PC-3 (cell line): Measurements from ENCODE around the gene CPEB3. TPM values are rescaled to one million over a fixed set of nuclear protein-coding genes. Genes with fewer than 3 reads are reported as not detected.

Experiments used
- ATAC-seq: fragments of 200-7000 bp; cut with Tn5 transposase; 2 replicates; pipeline ENCODE4 v1.9.1; 2020; ENCODE audit warnings: mild to moderate bottlenecking, moderate library complexity
- BruUV-seq: library from RNA; stranded (reverse); fragments of 400-500 nt; replicated peaks from 2 replicates; lab custom pipeline; 2021; lab: Mats Ljungman, UMichigan
- CTCF ChIA-PET: fragments of 300-600 bp; sonication (Branson Sonifier 250); formaldehyde crosslinking; loops from one replicate; lab custom pipeline; 2022; ENCODE audit warnings: antibody characterized with exemption; lab: Charles Lee
- POLR2A ChIA-PET: fragments of 300-600 bp; sonication (Branson Sonifier 250); formaldehyde crosslinking; loops from one replicate; lab custom pipeline; 2022; ENCODE audit warnings: antibody characterized with exemption; ENCODE audit not compliant: unreplicated experiment; lab: Charles Lee
- DNase-seq: peaks from one replicate; pipeline ENCODE4 v3.0.0-alpha.2; 2015
- H2AFZ ChIP-seq: fragments of 300-600 bp; sonication (generic); 2 replicates; pipeline ENCODE4 v1.6.0; 2016; ENCODE audit warnings: antibody characterized with exemption, low read length
- H3F3A ChIP-seq: fragments of 300-600 bp; sonication (generic); one replicate; pipeline ENCODE4 v1.6.0; 2017; ENCODE audit warnings: antibody characterized with exemption, low read length, control low read depth, mild to moderate bottlenecking; ENCODE audit not compliant: unreplicated experiment
- H3K27ac ChIP-seq: fragments of 300-600 bp; sonication (generic); 2 replicates; pipeline ENCODE4 v1.5.1; 2016; ENCODE audit warnings: mild to moderate bottlenecking, low read length
- H3K27me3 ChIP-seq: fragments of 300-600 bp; sonication (generic); 2 replicates; pipeline ENCODE4 v1.6.1; 2016; ENCODE audit warnings: low read length, mixed read lengths
- H3K36me3 ChIP-seq: fragments of 300-600 bp; sonication (generic); 2 replicates; pipeline ENCODE4 v1.6.1; 2016; ENCODE audit warnings: low read depth, mixed run types, low read length, mixed read lengths
- H3K4me1 ChIP-seq: fragments of 300-600 bp; sonication (generic); 2 replicates; pipeline ENCODE4 v1.5.1; 2016; ENCODE audit warnings: low read length; ENCODE audit not compliant: insufficient read depth
- H3K4me2 ChIP-seq: fragments of 300-600 bp; sonication (generic); 2 replicates; pipeline ENCODE4 v1.6.0; 2016; ENCODE audit warnings: low read length
- H3K4me3 ChIP-seq: fragments of 300-600 bp; sonication (generic); 2 replicates; pipeline ENCODE4 v1.5.1; 2016; ENCODE audit warnings: mild to moderate bottlenecking, low read length, mixed read lengths
- H3K79me2 ChIP-seq: fragments of 300-600 bp; sonication (generic); 2 replicates; pipeline ENCODE4 v1.6.1; 2017; ENCODE audit warnings: low read length, mixed read lengths
- H3K9ac ChIP-seq: fragments of 300-600 bp; sonication (generic); 2 replicates; pipeline ENCODE4 v1.6.0; 2016; ENCODE audit warnings: mild to moderate bottlenecking, low read length
- H3K9me2 ChIP-seq: fragments of 300-600 bp; sonication (generic); replicated peaks from 2 replicates; pipeline ENCODE4 v1.6.1; 2016; ENCODE audit warnings: mixed run types, low read length, mixed read lengths
- H3K9me3 ChIP-seq: fragments of 300-600 bp; sonication (generic); 2 replicates; pipeline ENCODE4 v1.6.1; 2016; ENCODE audit warnings: low read length, mixed read lengths
- H4K20me1 ChIP-seq: fragments of 300-600 bp; sonication (generic); 2 replicates; pipeline ENCODE4 v1.6.1; 2016; ENCODE audit warnings: low read length, mixed read lengths
- CTCF ChIP-seq: fragments of 300-600 bp; sonication (generic); conservative IDR thresholded peaks from 2 replicates; pipeline ENCODE4 v1.5.1; 2017; ENCODE audit warnings: antibody characterized with exemption, low read depth, mild to moderate bottlenecking, low read length
- EZH2 ChIP-seq: fragments of 300-600 bp; sonication (generic); IDR thresholded peaks from one replicate; pipeline ENCODE4 v1.6.1; 2017; ENCODE audit warnings: antibody characterized with exemption, mild to moderate bottlenecking, low read length; ENCODE audit not compliant: unreplicated experiment
- EZH2phosphoT487 ChIP-seq: fragments of 300-600 bp; sonication (generic); IDR thresholded peaks from 2 replicates; pipeline ENCODE4 v1.6.1; 2018; ENCODE audit warnings: mild to moderate bottlenecking, antibody characterized with exemption, low read length, borderline replicate concordance
- intact Hi-C: fragments of 100-400 bp; cut with micrococcal nuclease; formaldehyde crosslinking; loops from 2 replicates; pipeline ENCODE4 v1.9.0; 2023
- total RNA-seq: library from RNA; depleted of rRNA; stranded (reverse); fragments of >200 nt; gene quantifications from 2 replicates; pipeline ENCODE4 v1.2.3, GENCODE V29; 2014

Gene CPEB3
- total RNA-seq, 1 experiment from 2014 or later, result 0.80 TPM

- ChIA-PET CTCF (interaction anchor here (0.5 to 1.4 kb wide), 10 partner anchors 13 to 347 kb away, joined by 3 to 20 read pairs (median 6); partner anchors contain the start of genes CPEB3 and MARCHF5), POLR2A (no interaction called here)
- no peaks in the 10 kb centered on the region for H3K27me3 ChIP-seq
- no peaks in the 10 kb centered on the region for H3K36me3 ChIP-seq
- TF ChIP-seq EZH2, result no peak
- no peak for TF ChIP-seq EZH2phosphoT487
- TF ChIP-seq CTCF, result peak; percentile 89
- intact Hi-C loops, result loop anchor here (1.0 to 5.0 kb wide), 5 partner anchors 34 to 347 kb away; partner anchors contain the start of genes CPEB3 and MARCHF5
- H3F3A ChIP-seq, result no peaks in the 10 kb centered on the region
- no TSS peak for BruUV-seq
- no peaks in the 10 kb centered on the region for H3K79me2 ChIP-seq
- peak; percentile 100 for ATAC-seq
- H3K9ac ChIP-seq, result no peak overlapping the region
- H2AFZ ChIP-seq, result peak overlapping the region; percentile 43
- no peak overlapping the region for H3K27ac ChIP-seq
- no peaks in the 10 kb centered on the region for H4K20me1 ChIP-seq
- no peaks in the 10 kb centered on the region for H3K9me3 ChIP-seq
- H3K9me2 ChIP-seq, result no peaks in the 10 kb centered on the region
- peak; percentile 89 for DNase-seq
- H3K4me2 ChIP-seq, result peak overlapping the region; percentile 43; the same call in 1 of the 2 replicates
- H3K4me3 ChIP-seq, result no peak overlapping the region
- H3K4me1 ChIP-seq, result peaks cover 12% of the 10 kb centered on the region
Observed at GRCh38 chr10:92087750-92088395, 203.0 kb downstream of the CPEB3 start.

DNA sequence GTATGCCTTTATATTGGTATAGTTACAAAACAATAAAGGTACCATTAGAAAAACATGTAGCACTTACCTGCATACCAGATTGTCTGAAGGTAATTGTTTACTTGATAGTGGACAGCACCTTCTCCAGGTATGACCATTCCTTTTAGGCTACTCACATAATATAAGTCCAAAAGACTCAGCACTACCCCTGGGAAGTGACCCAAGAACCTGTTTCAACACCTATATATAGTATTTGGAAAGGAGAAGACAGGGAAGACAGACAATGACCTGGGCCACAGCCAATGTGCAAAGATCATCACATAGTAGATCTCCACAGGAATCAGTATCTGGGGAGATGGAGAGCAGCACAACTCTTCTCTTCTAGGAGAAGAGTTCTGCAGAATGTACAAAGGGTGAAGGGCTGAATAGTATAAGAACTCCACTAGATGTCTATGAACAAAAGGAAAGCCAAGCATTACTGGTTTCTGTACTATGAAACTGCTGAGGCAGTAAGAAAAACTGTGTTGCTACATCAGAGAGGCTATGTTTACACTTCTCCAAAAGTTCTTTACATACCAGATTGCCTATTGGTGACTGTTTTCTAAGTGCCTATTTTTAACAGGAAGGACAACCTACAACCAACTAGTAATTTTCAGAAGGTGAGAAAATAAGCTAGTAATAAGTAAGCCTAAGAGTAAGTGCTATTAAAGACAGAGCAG lies 208.1 kb downstream of the CPEB3 start:
- no TSS peak for BruUV-seq
- ChIA-PET POLR2A (no interaction called here), CTCF (no interaction called here)
- Histone ChIP-seq H3K9me2 (no peaks in the 10 kb centered on the region), H3K4me3 (no peak overlapping the region), H4K20me1 (no peaks in the 10 kb centered on the region), H3K27ac (no peak overlapping the region), H3F3A (no peaks in the 10 kb centered on the region), H3K79me2 (no peaks in the 10 kb centered on the region), H3K4me1 (0 out of 2 replicates have a peak, but pooled peaks cover 4% of the 10 kb centered on the region), H3K9me3 (no peaks in the 10 kb centered on the region), H2AFZ (no peak overlapping the region), H3K4me2 (no peak overlapping the region), H3K27me3 (no peaks in the 10 kb centered on the region), H3K9ac (no peak overlapping the region), H3K36me3 (no peaks in the 10 kb centered on the region)
- ATAC-seq, result no peak
- intact Hi-C loops, result no loop called here
- DNase-seq, result no peak
- TF ChIP-seq EZH2 (no peak), CTCF (no peak), EZH2phosphoT487 (no peak)

DNA sequence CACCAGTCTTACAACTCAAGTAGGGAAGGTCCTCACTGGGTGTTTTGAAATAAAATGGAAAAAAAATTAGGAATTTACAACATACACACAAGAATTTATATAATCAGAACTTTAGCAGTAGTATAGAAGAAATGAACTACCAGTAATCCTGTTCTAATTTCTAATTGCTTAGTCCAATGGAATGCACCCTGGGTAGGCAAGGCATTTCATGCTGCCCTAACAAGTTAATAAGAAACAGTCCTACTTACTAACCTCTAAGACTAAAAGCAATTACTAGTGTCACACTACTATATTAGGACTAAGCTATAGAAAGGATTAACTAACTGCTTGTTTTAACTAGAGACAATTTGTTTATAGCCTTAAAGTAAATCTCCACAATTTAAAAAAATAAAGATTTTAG lies 209.2 kb downstream of the CPEB3 start:
- no peak overlapping the region for H3K4me2 ChIP-seq
- H3K27me3 ChIP-seq, result no peaks in the 10 kb centered on the region
- H3K9ac ChIP-seq, result no peak overlapping the region
- no peak overlapping the region for H3K27ac ChIP-seq
- ATAC-seq (no peak), DNase-seq (no peak)
- no peaks in the 10 kb centered on the region for H3K36me3 ChIP-seq
- peaks cover 8% of the 10 kb centered on the region for H3K4me1 ChIP-seq
- no peaks in the 10 kb centered on the region for H3K9me3 ChIP-seq
- ChIA-PET POLR2A (no interaction called here), CTCF (no interaction called here)
- intact Hi-C loops, result no loop called here
- H3F3A ChIP-seq, result no peaks in the 10 kb centered on the region
- no peak overlapping the region for H2AFZ ChIP-seq
- TF ChIP-seq CTCF, result no peak
- no peak for TF ChIP-seq EZH2phosphoT487
- TF ChIP-seq EZH2, result no peak
- H3K4me3 ChIP-seq, result no peak overlapping the region
- no TSS peak for BruUV-seq
- H4K20me1 ChIP-seq, result no peaks in the 10 kb centered on the region
- no peaks in the 10 kb centered on the region for H3K79me2 ChIP-seq
- no peaks in the 10 kb centered on the region for H3K9me2 ChIP-seq
